BE2C (cell line): Measurements from ENCODE around the gene MYO1G.

Experiments used
- DNase-seq: peaks from one replicate; pipeline ENCODE4 v3.0.0-alpha.2; 2020
- H3K27me3 ChIP-seq: fragments of 250-450 bp; sonication (Bioruptor Pico); 2 replicates; pipeline ENCODE4 v1.5.1; 2020; ENCODE audit warnings: mild to moderate bottlenecking
- H3K36me3 ChIP-seq: fragments of 250-450 bp; sonication (Bioruptor Pico); 2 replicates; pipeline ENCODE4 v1.5.1; 2020; ENCODE audit warnings: mild to moderate bottlenecking
- H3K4me1 ChIP-seq: fragments of 250-450 bp; sonication (Bioruptor Pico); 2 replicates; pipeline ENCODE4 v1.5.1; 2020
- H3K4me3 ChIP-seq: 2 replicates; pipeline ENCODE4 v1.5.1; 2011; ENCODE audit warnings: low read depth, low read length
- H3K9me3 ChIP-seq: fragments of 250-450 bp; sonication (Bioruptor Pico); 2 replicates; pipeline ENCODE4 v1.5.1; 2020
- TF ChIP-seq, protein P1 (sequence below): IDR thresholded peaks from 2 replicates; pipeline ENCODE4 v1.5.1; 2012; ENCODE audit warnings: mild to moderate bottlenecking, low read depth, low read length

The MYO1G gene

GRCh38 chr7:44987457-44987856 lies 8.6 kb upstream of the MYO1G start:
- TF ChIP-seq, protein P1, sequence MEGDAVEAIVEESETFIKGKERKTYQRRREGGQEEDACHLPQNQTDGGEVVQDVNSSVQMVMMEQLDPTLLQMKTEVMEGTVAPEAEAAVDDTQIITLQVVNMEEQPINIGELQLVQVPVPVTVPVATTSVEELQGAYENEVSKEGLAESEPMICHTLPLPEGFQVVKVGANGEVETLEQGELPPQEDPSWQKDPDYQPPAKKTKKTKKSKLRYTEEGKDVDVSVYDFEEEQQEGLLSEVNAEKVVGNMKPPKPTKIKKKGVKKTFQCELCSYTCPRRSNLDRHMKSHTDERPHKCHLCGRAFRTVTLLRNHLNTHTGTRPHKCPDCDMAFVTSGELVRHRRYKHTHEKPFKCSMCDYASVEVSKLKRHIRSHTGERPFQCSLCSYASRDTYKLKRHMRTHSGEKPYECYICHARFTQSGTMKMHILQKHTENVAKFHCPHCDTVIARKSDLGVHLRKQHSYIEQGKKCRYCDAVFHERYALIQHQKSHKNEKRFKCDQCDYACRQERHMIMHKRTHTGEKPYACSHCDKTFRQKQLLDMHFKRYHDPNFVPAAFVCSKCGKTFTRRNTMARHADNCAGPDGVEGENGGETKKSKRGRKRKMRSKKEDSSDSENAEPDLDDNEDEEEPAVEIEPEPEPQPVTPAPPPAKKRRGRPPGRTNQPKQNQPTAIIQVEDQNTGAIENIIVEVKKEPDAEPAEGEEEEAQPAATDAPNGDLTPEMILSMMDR, result no peak
- Histone ChIP-seq H3K4me1 (peaks cover 4% of the 10 kb centered on the region; the same call in 1 of the 2 replicates), H3K27me3 (no peaks in the 10 kb centered on the region), H3K36me3 (peaks cover 37% of the 10 kb centered on the region), H3K4me3 (no peak overlapping the region; the same call in 1 of the 2 replicates), H3K9me3 (no peaks in the 10 kb centered on the region)
- no peak for DNase-seq

DNA sequence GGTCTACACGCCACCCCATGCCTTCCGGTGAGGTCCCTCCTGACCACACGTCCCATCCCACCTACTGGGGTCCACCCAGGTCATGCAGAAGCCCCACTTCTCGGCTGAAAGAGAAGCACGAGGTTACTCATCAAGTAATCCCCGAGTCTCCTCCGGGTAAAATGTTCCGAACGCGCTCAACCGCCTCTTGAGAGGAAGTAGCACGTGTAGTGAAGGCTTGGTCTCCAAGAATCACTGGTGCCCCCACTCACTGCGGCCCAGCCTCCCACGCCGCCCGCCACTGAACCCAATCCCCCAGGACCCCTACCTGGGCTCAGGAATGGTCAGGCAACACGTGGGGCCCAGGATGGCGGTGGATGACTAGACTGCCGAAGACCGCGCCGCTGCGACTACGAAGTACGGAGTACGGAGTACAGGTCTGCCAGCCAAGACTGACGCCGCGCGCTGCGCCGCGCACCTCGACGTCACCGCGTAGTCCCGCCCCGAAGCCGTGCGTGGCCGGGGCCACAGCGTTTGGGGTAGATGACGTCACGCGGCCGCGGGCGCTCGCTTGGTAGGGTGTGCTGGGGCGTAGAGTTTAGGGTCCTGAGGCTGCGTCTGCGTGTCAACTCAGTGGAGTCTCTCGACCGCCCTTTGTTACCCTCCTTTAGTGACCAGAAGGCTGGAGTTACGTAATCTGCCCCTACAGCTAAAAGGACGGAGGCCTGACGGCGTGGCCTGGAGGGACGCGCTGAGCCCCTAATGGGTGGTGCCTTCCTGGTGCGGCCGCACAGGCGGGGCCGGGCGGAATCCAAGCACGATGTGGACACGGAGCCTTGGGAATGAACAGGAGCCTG lies 7.6 kb upstream of the MYO1G start:
- H3K4me1 ChIP-seq, result peaks cover 4% of the 10 kb centered on the region; the same call in 1 of the 2 replicates

GRCh38 chr7:44985900-44986217 lies 7.0 kb upstream of the MYO1G start:
- peak overlapping the region; percentile 100 for H3K4me3 ChIP-seq
- peaks cover 53% of the 10 kb centered on the region for H3K36me3 ChIP-seq
- no peak for DNase-seq
- TF ChIP-seq, protein P1, result no peak
- peaks cover 4% of the 10 kb centered on the region; the same call in 1 of the 2 replicates for H3K4me1 ChIP-seq
- H3K9me3 ChIP-seq, result no peaks in the 10 kb centered on the region
- no peaks in the 10 kb centered on the region for H3K27me3 ChIP-seq

More for the DNA sequence above, 7.6 kb upstream of the MYO1G start:
- TF ChIP-seq, protein P1, result no peak
- no peaks in the 10 kb centered on the region for H3K9me3 ChIP-seq
- no peaks in the 10 kb centered on the region for H3K27me3 ChIP-seq
- peak; percentile 97 for DNase-seq
- H3K36me3 ChIP-seq, result peaks cover 47% of the 10 kb centered on the region
- peak overlapping the region; percentile 100 for H3K4me3 ChIP-seq

- DNase-seq, result no peak
- Histone ChIP-seq H3K27me3 (no peaks in the 10 kb centered on the region), H3K9me3 (no peaks in the 10 kb centered on the region), H3K36me3 (peaks cover 54% of the 10 kb centered on the region), H3K4me1 (peaks cover 4% of the 10 kb centered on the region; the same call in 1 of the 2 replicates), H3K4me3 (peak overlapping the region; percentile 100)
- TF ChIP-seq, protein P1, result no peak
Observed at GRCh38 chr7:44985033-44985695, 6.3 kb upstream of the MYO1G start.

DNA sequence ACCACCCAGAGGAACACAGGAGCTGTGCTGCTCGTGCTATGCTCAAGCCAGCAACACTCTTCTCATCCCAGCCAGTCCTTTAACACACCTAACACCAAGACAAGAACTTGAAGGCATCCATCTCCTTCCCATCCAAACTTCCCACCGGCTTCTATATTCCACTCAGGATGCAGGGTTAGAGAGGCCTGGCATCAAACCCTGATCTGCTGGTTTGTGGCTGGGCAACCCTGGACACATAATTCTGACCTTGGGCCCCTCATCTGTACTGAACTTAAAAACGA lies 5.6 kb upstream of the MYO1G start:
- H3K4me1 ChIP-seq, result peaks cover 4% of the 10 kb centered on the region; the same call in 1 of the 2 replicates
- H3K9me3 ChIP-seq, result no peaks in the 10 kb centered on the region
- H3K4me3 ChIP-seq, result peak overlapping the region; percentile 100
- peaks cover 54% of the 10 kb centered on the region for H3K36me3 ChIP-seq
- no peaks in the 10 kb centered on the region for H3K27me3 ChIP-seq
- TF ChIP-seq, protein P1, result no peak
- no peak for DNase-seq
